SH-SY5Y (cell line): ENCODE measurements around the gene HS3ST5.

Experiments used
- GATA2 ChIP-seq: IDR thresholded peaks from 2 replicates; pipeline ENCODE4 v1.6.1; 2011; ENCODE audit warnings: mild to moderate bottlenecking, low read depth, low read length
- GATA3 ChIP-seq: IDR thresholded peaks from 2 replicates; pipeline ENCODE4 v1.6.1; 2011; ENCODE audit warnings: low read depth, mild to moderate bottlenecking, low read length, moderate library complexity

GRCh38 chr6:114389111-114389510 lies 46.3 kb upstream of the HS3ST5 start:
- no peak for TF ChIP-seq GATA2
- no peak for TF ChIP-seq GATA3
